Spleen (tissue), 11 donors: ENCODE results near the gene OTOP2. TPM values are rescaled to one million over a fixed set of nuclear protein-coding genes. Genes with fewer than 3 reads are reported as not detected.

Source experiments
- DNase-seq: peaks from one replicate; pipeline ENCODE4 v3.0.0-alpha.2; 2020
- H3K27ac ChIP-seq, 8 donors: fragments of 200-600 bp; sonication (generic) in 7 of 8; 1 replicate in 4 of 8; 2 replicates in 4 of 8; pipeline versions ENCODE4 v1.5.0 to v1.8.0; 2016 to 2021; ENCODE audit warnings: inconsistent platforms in 4 of 8, mild to moderate bottlenecking in 4 of 8, moderate library complexity in 1 of 8
- H3K27me3 ChIP-seq, 7 donors: fragments of 200-600 bp; sonication (generic) in 6 of 7; replicated peaks in 1 of 7; 1 replicate in 4 of 7; 2 replicates in 3 of 7; pipeline versions ENCODE4 v1.5.0 to v1.8.0; 2016 to 2021; ENCODE audit warnings: inconsistent platforms in 3 of 7, mild to moderate bottlenecking in 1 of 7
- H3K36me3 ChIP-seq, 6 donors: fragments of 200-600 bp; sonication (generic) in 5 of 6; 1 replicate in 4 of 6; 2 replicates in 2 of 6; pipeline versions ENCODE4 v1.5.0 to v1.8.0; 2016 to 2021; ENCODE audit warnings: inconsistent platforms in 2 of 6
- H3K4me1 ChIP-seq, 6 donors: fragments of 200-600 bp; sonication (generic) in 5 of 6; 1 replicate in 3 of 6; 2 replicates in 3 of 6; pipeline versions ENCODE4 v1.5.0 to v1.8.0; 2016 to 2021; ENCODE audit warnings: inconsistent platforms in 3 of 6
- H3K4me3 ChIP-seq, 8 donors: fragments of 200-600 bp; sonication (generic) in 7 of 8; 1 replicate in 4 of 8; 2 replicates in 4 of 8; pipeline versions ENCODE4 v1.5.0 to v1.8.0; 2016 to 2021; ENCODE audit warnings: inconsistent platforms in 4 of 8, mild to moderate bottlenecking in 4 of 8, moderate library complexity in 2 of 8
- H3K9me3 ChIP-seq, 8 donors: fragments of 200-600 bp; sonication (generic) in 7 of 8; 1 replicate in 4 of 8; 2 replicates in 4 of 8; pipeline versions ENCODE4 v1.5.0 to v1.8.0; 2016 to 2021; ENCODE audit warnings: inconsistent platforms in 4 of 8
- POLR2A ChIP-seq, 3 donors: fragments of 450-650 bp; IDR thresholded peaks; one replicate each; pipeline ENCODE4 v1.5.1; 2017; ENCODE audit warnings: antibody characterized with exemption in 3 of 3, mild to moderate bottlenecking in 1 of 3
- POLR2AphosphoS5 ChIP-seq, 3 donors: sonication (generic); formaldehyde crosslinking; IDR thresholded peaks; one replicate each; pipeline ENCODE4 v1.5.1; 2017; ENCODE audit warnings: antibody characterized with exemption in 3 of 3
- WGBS, 5 donors: extraction: QIAGEN DNeasy Blood & Tissue Kit in 3 of 5; methylation state at CpG; one replicate each; pipeline versions ENCODE4 v1.1.5 to v1.1.7; 2013 to 2018; 5-methylcytosine and 5-hydroxymethylcytosine counted together
- intact Hi-C: fragments of 100-400 bp; cut with DNase I; formaldehyde crosslinking; loops from one replicate; pipeline ENCODE4 v1.15.0; 2023; ENCODE audit warnings: low total_unique reads
- polyA plus RNA-seq, 3 donors: library from polyadenylated mRNA; stranded (reverse); fragments of 200-250 nt; gene quantifications; one replicate each; pipeline ENCODE4 v1.2.1, GENCODE V29; 2013
- total RNA-seq, 7 donors: library from RNA; depleted of rRNA in 3 of 7; stranded (reverse); fragments of >200 nt in 3 of 7; fragmentation: NEBNext Ultra II Directional in 4 of 7; extraction: Animal tissue kit (Norgen Biotek cat#: 25700) in 4 of 7; gene quantifications; one replicate each; pipeline versions ENCODE4 v1.1.0 to v1.2.1, GENCODE V29; 2016 to 2021
- TF ChIP-seq, protein P1 (sequence below), 11 experiments: fragments of 200-600 bp in 7 of 11; fragments of 450-650 bp in 4 of 11; sonication (generic) in 4 of 11; IDR thresholded peaks in 8 of 11; conservative IDR thresholded peaks in 3 of 11; 1 replicate in 7 of 11; 2 replicates in 4 of 11; pipeline versions ENCODE4 v1.4.0 to v1.8.0; 2016 to 2021; ENCODE audit warnings: antibody characterized with exemption in 11 of 11, inconsistent platforms in 4 of 11, mild to moderate bottlenecking in 1 of 11
- donor health status: healthy with polysubstance abuse.
- donor health status: DM: no; HTN: no; CAD: no; lungs with moderate emphysema.
- donor health status: DM: no; HTN: no; CAD: no.
- donor health status: Bipolar disorder and iron deficiency.
- donor health status: healthy.
- donor health status: DM: no; HTN: no; CAD: no.
- donor health status: DM: yes; HTN: yes; CAD: no.

Gene OTOP2
- total and polyA plus RNA-seq, 10 donors = not detected

DNA sequence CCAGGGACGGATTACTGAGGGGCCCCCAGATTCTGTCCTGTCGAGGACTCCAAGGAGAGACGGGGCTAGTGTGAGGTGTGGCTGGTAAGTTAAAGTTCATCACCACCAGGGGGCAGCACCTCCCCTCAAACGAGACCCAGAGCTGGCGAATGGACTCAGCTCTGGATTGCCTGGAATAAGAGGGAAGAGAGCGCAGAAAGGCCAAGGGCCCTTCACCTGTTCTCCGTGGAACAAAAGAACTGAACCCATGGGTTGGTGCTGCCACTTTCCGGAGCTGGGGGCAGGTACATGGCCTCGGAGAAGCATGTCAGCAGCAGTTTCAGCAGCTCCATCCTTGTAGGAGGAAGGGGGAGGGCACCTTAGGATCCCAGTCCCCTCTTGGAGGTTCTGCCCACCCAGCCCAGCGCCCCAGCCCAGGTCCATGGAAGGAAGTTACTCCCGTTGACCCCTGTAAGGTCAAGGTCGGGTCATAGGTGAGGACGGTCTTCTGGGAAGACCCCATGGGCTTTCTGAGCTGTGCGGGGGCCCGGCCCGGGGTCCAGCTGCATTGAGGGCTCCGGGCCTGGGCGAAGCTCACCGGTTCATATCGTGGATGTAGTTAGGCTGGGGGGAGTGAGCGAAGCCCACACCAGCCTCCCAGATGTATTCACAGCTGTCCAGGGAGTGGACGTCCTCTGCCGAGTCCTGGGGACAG lies 37.7 kb downstream of the OTOP2 start:
- Histone ChIP-seq H3K9me3 (no peaks in the 10 kb centered on the region), H3K4me1 (peaks cover 0 to 25% (median 13%) of the 10 kb centered on the region in 6 donors), H3K4me3 (no peak overlapping the region), H3K27me3 (peaks cover 0 to 21% (median 0%) of the 10 kb centered on the region in 7 donors), H3K36me3 (peaks cover 0 to 9% (median 0%) of the 10 kb centered on the region in 6 donors), H3K27ac (no peak overlapping the region)
- TF ChIP-seq, protein P1, sequence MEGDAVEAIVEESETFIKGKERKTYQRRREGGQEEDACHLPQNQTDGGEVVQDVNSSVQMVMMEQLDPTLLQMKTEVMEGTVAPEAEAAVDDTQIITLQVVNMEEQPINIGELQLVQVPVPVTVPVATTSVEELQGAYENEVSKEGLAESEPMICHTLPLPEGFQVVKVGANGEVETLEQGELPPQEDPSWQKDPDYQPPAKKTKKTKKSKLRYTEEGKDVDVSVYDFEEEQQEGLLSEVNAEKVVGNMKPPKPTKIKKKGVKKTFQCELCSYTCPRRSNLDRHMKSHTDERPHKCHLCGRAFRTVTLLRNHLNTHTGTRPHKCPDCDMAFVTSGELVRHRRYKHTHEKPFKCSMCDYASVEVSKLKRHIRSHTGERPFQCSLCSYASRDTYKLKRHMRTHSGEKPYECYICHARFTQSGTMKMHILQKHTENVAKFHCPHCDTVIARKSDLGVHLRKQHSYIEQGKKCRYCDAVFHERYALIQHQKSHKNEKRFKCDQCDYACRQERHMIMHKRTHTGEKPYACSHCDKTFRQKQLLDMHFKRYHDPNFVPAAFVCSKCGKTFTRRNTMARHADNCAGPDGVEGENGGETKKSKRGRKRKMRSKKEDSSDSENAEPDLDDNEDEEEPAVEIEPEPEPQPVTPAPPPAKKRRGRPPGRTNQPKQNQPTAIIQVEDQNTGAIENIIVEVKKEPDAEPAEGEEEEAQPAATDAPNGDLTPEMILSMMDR (IDR thresholded peaks at IDR 0.05 in 8 of 11, conservative IDR thresholded peaks at IDR 0.05 in 3 of 11) = peak; percentile 49 to 89 (median 79)
- TF ChIP-seq POLR2A (IDR thresholded peaks at IDR 0.05) (no peak), POLR2AphosphoS5 (IDR thresholded peaks at IDR 0.05) (peak in 2 of 3 donors; percentile 33 to 62)
- peak; percentile 91 for DNase-seq
- intact Hi-C loops = loop anchor here (10.0 kb wide), 1 partner anchor 243 kb away; the partner anchor contains the start of gene NUP85
- WGBS, 5 donors = 37 to 48% (median 42%) methylated on average over 13 to 23 of the region's 23 CpGs

DNA sequence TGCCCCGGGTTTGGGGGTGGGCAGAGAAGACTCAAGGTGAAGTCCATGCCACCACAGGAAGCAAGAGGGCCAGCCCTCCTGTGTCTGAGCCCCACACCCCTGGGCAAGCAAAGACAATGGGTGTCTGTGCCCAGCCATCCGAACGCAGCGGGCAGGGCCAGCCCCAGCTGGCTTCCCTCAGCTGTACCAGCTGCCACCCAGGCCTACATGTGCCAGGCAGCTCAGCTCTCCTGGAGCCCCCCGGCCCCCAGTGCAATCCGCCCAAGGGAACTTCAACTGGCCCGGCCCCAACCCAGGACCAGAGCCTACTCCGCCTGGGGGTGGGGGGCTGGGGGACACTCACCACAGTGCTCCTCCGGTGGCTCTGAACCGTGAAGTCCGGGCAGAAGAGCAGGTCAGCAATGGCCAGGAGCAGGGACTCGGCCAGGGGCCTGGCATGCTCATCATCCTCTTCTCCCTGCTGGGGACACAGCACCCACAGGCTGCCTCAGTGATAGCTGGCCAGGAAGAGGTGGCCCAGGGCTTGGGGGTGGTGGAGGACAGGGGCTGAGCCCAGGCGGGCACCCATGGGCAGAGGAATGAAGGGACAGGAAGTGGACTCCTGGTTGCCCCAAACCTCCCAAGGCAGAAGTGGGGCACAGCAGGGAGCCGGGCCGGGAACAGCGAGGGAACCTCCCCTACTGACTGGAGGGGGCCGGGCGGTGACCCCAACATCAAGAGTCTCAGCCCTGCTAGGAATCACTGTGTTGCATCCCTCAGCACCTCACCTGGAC lies 38.7 kb downstream of the OTOP2 start:
- WGBS, 5 donors = 79 to 91% (median 87%) methylated on average over 15 to 18 of the region's 18 CpGs
- H3K36me3 ChIP-seq = peaks cover 0 to 9% (median 0%) of the 10 kb centered on the region in 6 donors
- H3K4me3 ChIP-seq = no peak overlapping the region
- peaks cover 0 to 19% (median 0%) of the 10 kb centered on the region in 7 donors for H3K27me3 ChIP-seq
- intact Hi-C loops = loop anchor here (10.0 kb wide), 1 partner anchor 242 kb away; the partner anchor contains the start of gene NUP85
- no peaks in the 10 kb centered on the region for H3K9me3 ChIP-seq
- peaks cover 0 to 24% (median 11%) of the 10 kb centered on the region in 6 donors for H3K4me1 ChIP-seq
- H3K27ac ChIP-seq = no peak overlapping the region
- no peak for DNase-seq
- TF ChIP-seq, protein P1 (IDR thresholded peaks at IDR 0.05 in 8 of 11, conservative IDR thresholded peaks at IDR 0.05 in 3 of 11) = no peak
- TF ChIP-seq POLR2A (IDR thresholded peaks at IDR 0.05) (no peak), POLR2AphosphoS5 (IDR thresholded peaks at IDR 0.05) (no peak)

DNA sequence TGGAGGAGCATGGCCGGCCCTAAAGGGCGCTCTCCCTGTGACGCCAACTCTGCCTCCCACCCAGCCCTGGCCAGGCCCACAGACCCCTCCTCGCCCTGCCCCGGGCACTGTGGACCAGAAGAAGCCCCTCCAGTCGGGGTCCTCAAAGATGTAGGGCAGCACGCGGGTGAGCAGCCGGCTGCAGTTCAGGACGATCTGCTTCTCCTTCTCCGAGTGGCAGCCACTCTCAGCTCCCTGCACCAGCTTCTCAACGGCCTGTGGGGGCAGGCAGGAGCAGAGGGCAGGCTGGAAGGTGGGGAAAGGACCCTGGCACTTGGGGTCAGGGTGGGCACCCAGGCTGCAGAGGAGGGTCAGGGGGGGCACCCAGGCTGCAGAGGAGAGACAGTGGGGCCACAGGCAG lies 39.6 kb downstream of the OTOP2 start:
- TF ChIP-seq POLR2A (IDR thresholded peaks at IDR 0.05) (no peak), POLR2AphosphoS5 (IDR thresholded peaks at IDR 0.05) (no peak)
- TF ChIP-seq, protein P1 (IDR thresholded peaks at IDR 0.05 in 8 of 11, conservative IDR thresholded peaks at IDR 0.05 in 3 of 11) = no peak
- intact Hi-C loops = loop anchor here (10.0 kb wide), 1 partner anchor 241 kb away; the partner anchor contains the start of gene NUP85
- DNase-seq = no peak

More for the DNA sequence above, 39.6 kb downstream of the OTOP2 start:
- Histone ChIP-seq H3K4me1 (peaks cover 0 to 20% (median 11%) of the 10 kb centered on the region in 6 donors), H3K27ac (no peak overlapping the region), H3K9me3 (no peaks in the 10 kb centered on the region), H3K27me3 (peaks cover 0 to 12% (median 0%) of the 10 kb centered on the region in 7 donors), H3K36me3 (peaks cover 0 to 9% (median 0%) of the 10 kb centered on the region in 6 donors), H3K4me3 (no peak overlapping the region)
- 62 to 75% (median 74%) methylated on average over 7 to 12 of the region's 12 CpGs; no CpG with 5 or more reads in 1 of the 5 donors for WGBS, 5 donors
